HL-60 (cell line): ENCODE data around the gene TMEM117.

ENCODE experiments used
- CTCF ChIP-seq: IDR thresholded peaks from one replicate; pipeline ENCODE4 v1.5.1; 2011; ENCODE audit warnings: low read length, control low read depth, inconsistent platforms; ENCODE audit not compliant: insufficient read depth
- GABPA ChIP-seq: IDR thresholded peaks from 2 replicates; pipeline ENCODE4 v1.6.1; 2012; ENCODE audit warnings: low read depth
- POLR2AphosphoS5 ChIP-seq: IDR thresholded peaks from 2 replicates; pipeline ENCODE4 v1.6.1; 2012; ENCODE audit warnings: low read depth
- REST ChIP-seq: IDR thresholded peaks from 2 replicates; pipeline ENCODE4 v1.6.1; 2012; ENCODE audit warnings: low read depth; ENCODE audit not compliant: insufficient replicate concordance
- SPI1 ChIP-seq: IDR thresholded peaks from 2 replicates; pipeline ENCODE4 v1.6.1; 2012; ENCODE audit warnings: low read depth, mild to moderate bottlenecking, borderline replicate concordance

- TF ChIP-seq CTCF: no peak
- no peak for TF ChIP-seq POLR2AphosphoS5
- TF ChIP-seq SPI1: no peak
- TF ChIP-seq REST: no peak
- TF ChIP-seq GABPA: no peak
Measured at GRCh38 chr12:43884683-43885410, 49.0 kb downstream of the TMEM117 start.
